ENCODE results near the gene CHN1. TPM values are rescaled to one million over a fixed set of nuclear protein-coding genes. Genes with fewer than 3 reads are reported as not detected.

Gene CHN1
- polyA plus RNA-seq, 2 donors, result 1.1 to 3.2 TPM

GRCh38 chr2:174985614-174986013, 19.6 kb downstream of the CHN1 start:
- Histone ChIP-seq H3K4me3 (ENCODE audit: low read depth in 1 of 2, low read length in 2 of 2) (no peak overlapping the region), H3K27ac (ENCODE audit: low read depth in 2 of 2, low read length in 1 of 2) (no peak overlapping the region), H3K9me3 (ENCODE audit: control insufficient read depth in 2 of 2, insufficient read depth in 1 of 2, low read depth in 1 of 2, low read length in 1 of 2) (no peaks in the 10 kb centered on the region), H3K36me3 (ENCODE audit: control insufficient read depth in 2 of 2, insufficient read depth in 2 of 2, low read length in 1 of 2) (no peaks in the 10 kb centered on the region), H3K27me3 (ENCODE audit: control insufficient read depth in 1 of 2, insufficient read depth in 2 of 2, low read length in 2 of 2) (no peaks in the 10 kb centered on the region), H3K4me1 (ENCODE audit: control insufficient read depth in 2 of 2, insufficient read depth in 2 of 2, low read length in 1 of 2) (no peaks in the 10 kb centered on the region)
- WGBS, 2 donors, result 54 to 58% methylated on average over 2 of the region's 2 CpGs

DNA sequence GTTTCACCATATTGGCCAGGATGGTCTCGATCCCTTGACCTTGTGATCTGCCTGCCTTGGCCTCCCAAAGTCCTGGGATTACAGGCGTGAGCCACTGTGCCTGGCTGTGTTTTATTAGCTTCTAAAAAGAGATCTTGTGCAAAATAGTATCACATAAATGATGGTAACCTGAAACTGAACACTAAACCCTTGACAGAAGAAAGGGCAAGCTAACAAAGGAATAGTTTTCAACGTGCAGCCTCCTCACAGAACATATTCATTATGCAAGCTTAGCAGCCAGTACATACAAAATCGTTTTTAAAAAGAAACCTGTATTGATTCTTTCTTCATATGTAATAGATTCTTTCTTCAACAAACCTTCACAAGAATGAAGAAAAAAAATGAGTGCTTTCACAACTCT, 20.6 kb downstream of the CHN1 start:
- Histone ChIP-seq H3K4me3 (ENCODE audit: low read depth in 1 of 2, low read length in 2 of 2) (no peak overlapping the region), H3K4me1 (ENCODE audit: control insufficient read depth in 2 of 2, insufficient read depth in 2 of 2, low read length in 1 of 2) (no peaks in the 10 kb centered on the region), H3K27me3 (ENCODE audit: control insufficient read depth in 1 of 2, insufficient read depth in 2 of 2, low read length in 2 of 2) (no peaks in the 10 kb centered on the region), H3K9me3 (ENCODE audit: control insufficient read depth in 2 of 2, insufficient read depth in 1 of 2, low read depth in 1 of 2, low read length in 1 of 2) (no peaks in the 10 kb centered on the region), H3K36me3 (ENCODE audit: control insufficient read depth in 2 of 2, insufficient read depth in 2 of 2, low read length in 1 of 2) (no peaks in the 10 kb centered on the region), H3K27ac (ENCODE audit: low read depth in 2 of 2, low read length in 1 of 2) (no peak overlapping the region)
- 61 to 71% methylated on average over 4 of the region's 4 CpGs for WGBS, 2 donors

DNA sequence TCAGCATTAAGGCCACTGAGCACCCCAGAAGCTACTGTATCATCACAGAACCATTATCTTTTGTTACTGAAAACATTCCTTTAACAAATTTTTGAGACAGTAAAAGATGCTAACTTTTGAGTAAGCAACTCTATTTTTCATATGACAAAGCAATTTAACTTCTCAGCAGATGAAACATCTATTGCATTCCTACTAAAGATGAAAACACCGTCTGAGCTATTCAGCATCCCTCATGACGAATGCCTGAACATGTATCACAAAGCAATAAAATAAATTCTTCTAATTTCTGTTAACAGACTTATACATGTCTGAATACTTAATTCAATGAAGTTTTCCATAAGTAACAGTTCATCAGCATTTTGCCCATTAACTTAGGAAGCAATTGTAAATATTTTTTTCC, 23.9 kb downstream of the CHN1 start:
- WGBS, 2 donors, result 67 to 74% methylated on average over 2 of the region's 2 CpGs
- Histone ChIP-seq H3K27ac (ENCODE audit: low read depth in 2 of 2, low read length in 1 of 2) (no peak overlapping the region), H3K27me3 (ENCODE audit: control insufficient read depth in 1 of 2, insufficient read depth in 2 of 2, low read length in 2 of 2) (no peaks in the 10 kb centered on the region), H3K36me3 (ENCODE audit: control insufficient read depth in 2 of 2, insufficient read depth in 2 of 2, low read length in 1 of 2) (no peaks in the 10 kb centered on the region), H3K4me3 (ENCODE audit: low read depth in 1 of 2, low read length in 2 of 2) (no peak overlapping the region), H3K9me3 (ENCODE audit: control insufficient read depth in 2 of 2, insufficient read depth in 1 of 2, low read depth in 1 of 2, low read length in 1 of 2) (no peaks in the 10 kb centered on the region), H3K4me1 (ENCODE audit: control insufficient read depth in 2 of 2, insufficient read depth in 2 of 2, low read length in 1 of 2) (no peaks in the 10 kb centered on the region)

GRCh38 chr2:174979996-174980395, 25.2 kb downstream of the CHN1 start:
- Histone ChIP-seq H3K27ac (ENCODE audit: low read depth in 2 of 2, low read length in 1 of 2) (no peak overlapping the region), H3K36me3 (ENCODE audit: control insufficient read depth in 2 of 2, insufficient read depth in 2 of 2, low read length in 1 of 2) (no peaks in the 10 kb centered on the region)
- 83 to 89% methylated on average over 1 of the region's 1 CpG for WGBS, 2 donors

GRCh38 chr2:174977364-174977763, 27.8 kb downstream of the CHN1 start:
- WGBS, 2 donors, result 84 to 95% methylated on average over 2 of the region's 2 CpGs
- Histone ChIP-seq H3K4me3 (ENCODE audit: low read depth in 1 of 2, low read length in 2 of 2) (no peak overlapping the region), H3K27ac (ENCODE audit: low read depth in 2 of 2, low read length in 1 of 2) (no peak overlapping the region), H3K9me3 (ENCODE audit: control insufficient read depth in 2 of 2, insufficient read depth in 1 of 2, low read depth in 1 of 2, low read length in 1 of 2) (no peaks in the 10 kb centered on the region), H3K36me3 (ENCODE audit: control insufficient read depth in 2 of 2, insufficient read depth in 2 of 2, low read length in 1 of 2) (no peaks in the 10 kb centered on the region), H3K27me3 (ENCODE audit: control insufficient read depth in 1 of 2, insufficient read depth in 2 of 2, low read length in 2 of 2) (no peaks in the 10 kb centered on the region), H3K4me1 (ENCODE audit: control insufficient read depth in 2 of 2, insufficient read depth in 2 of 2, low read length in 1 of 2) (no peaks in the 10 kb centered on the region)

More at GRCh38 chr2:174979996-174980395, 25.2 kb downstream of the CHN1 start:
- Histone ChIP-seq H3K27me3 (ENCODE audit: control insufficient read depth in 1 of 2, insufficient read depth in 2 of 2, low read length in 2 of 2) (no peaks in the 10 kb centered on the region), H3K9me3 (ENCODE audit: control insufficient read depth in 2 of 2, insufficient read depth in 1 of 2, low read depth in 1 of 2, low read length in 1 of 2) (no peaks in the 10 kb centered on the region), H3K4me1 (ENCODE audit: control insufficient read depth in 2 of 2, insufficient read depth in 2 of 2, low read length in 1 of 2) (no peaks in the 10 kb centered on the region), H3K4me3 (ENCODE audit: low read depth in 1 of 2, low read length in 2 of 2) (no peak overlapping the region)

DNA sequence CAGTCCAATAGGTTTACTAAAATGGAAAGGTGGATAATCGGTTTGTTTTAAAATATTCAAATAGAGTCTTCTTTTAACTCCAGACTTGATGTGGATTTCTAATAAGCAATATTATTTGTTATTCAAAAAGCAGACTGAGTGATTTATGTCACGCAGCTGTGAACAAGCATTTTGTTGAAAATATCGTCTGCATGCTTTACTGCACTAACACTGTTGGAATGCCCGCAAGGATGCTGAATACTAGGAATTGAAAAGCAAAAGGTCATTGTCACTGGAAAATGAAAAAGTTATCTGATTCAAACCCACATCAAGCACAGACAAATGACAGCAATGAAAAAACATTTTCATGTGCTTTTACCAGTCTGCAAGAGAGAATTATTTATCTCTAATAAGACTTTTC, 31.1 kb downstream of the CHN1 start:
- WGBS, 2 donors, result 89 to 91% methylated on average over 4 of the region's 4 CpGs
- Histone ChIP-seq H3K27ac (ENCODE audit: low read depth in 2 of 2, low read length in 1 of 2) (no peak overlapping the region), H3K4me3 (ENCODE audit: low read depth in 1 of 2, low read length in 2 of 2) (no peak overlapping the region), H3K9me3 (ENCODE audit: control insufficient read depth in 2 of 2, insufficient read depth in 1 of 2, low read depth in 1 of 2, low read length in 1 of 2) (no peaks in the 10 kb centered on the region), H3K27me3 (ENCODE audit: control insufficient read depth in 1 of 2, insufficient read depth in 2 of 2, low read length in 2 of 2) (no peaks in the 10 kb centered on the region), H3K4me1 (ENCODE audit: control insufficient read depth in 2 of 2, insufficient read depth in 2 of 2, low read length in 1 of 2) (no peaks in the 10 kb centered on the region), H3K36me3 (ENCODE audit: control insufficient read depth in 2 of 2, insufficient read depth in 2 of 2, low read length in 1 of 2) (no peaks in the 10 kb centered on the region)

DNA sequence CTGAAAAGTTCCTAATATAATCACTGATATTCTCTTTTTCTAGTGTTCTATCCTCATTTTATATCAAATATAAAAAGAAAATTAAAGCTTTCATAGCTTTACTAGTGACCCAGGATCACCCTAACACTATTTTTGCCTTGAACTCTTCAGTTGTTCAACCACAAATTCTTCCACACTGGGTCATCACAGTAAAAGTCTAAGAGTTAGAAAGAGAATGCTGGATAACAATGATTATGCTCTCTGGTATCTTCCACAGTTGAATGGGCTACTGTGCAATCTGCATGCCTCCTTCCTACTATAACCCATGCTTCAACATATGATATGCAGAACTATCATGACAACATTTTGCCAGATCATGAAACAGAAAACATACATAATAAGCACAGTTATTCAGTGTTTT, 32.3 kb downstream of the CHN1 start:
- Histone ChIP-seq H3K4me3 (ENCODE audit: low read depth in 1 of 2, low read length in 2 of 2) (no peak overlapping the region), H3K27me3 (ENCODE audit: control insufficient read depth in 1 of 2, insufficient read depth in 2 of 2, low read length in 2 of 2) (no peaks in the 10 kb centered on the region), H3K4me1 (ENCODE audit: control insufficient read depth in 2 of 2, insufficient read depth in 2 of 2, low read length in 1 of 2) (no peaks in the 10 kb centered on the region), H3K9me3 (ENCODE audit: control insufficient read depth in 2 of 2, insufficient read depth in 1 of 2, low read depth in 1 of 2, low read length in 1 of 2) (no peaks in the 10 kb centered on the region), H3K27ac (ENCODE audit: low read depth in 2 of 2, low read length in 1 of 2) (no peak overlapping the region), H3K36me3 (ENCODE audit: control insufficient read depth in 2 of 2, insufficient read depth in 2 of 2, low read length in 1 of 2) (no peaks in the 10 kb centered on the region)

DNA sequence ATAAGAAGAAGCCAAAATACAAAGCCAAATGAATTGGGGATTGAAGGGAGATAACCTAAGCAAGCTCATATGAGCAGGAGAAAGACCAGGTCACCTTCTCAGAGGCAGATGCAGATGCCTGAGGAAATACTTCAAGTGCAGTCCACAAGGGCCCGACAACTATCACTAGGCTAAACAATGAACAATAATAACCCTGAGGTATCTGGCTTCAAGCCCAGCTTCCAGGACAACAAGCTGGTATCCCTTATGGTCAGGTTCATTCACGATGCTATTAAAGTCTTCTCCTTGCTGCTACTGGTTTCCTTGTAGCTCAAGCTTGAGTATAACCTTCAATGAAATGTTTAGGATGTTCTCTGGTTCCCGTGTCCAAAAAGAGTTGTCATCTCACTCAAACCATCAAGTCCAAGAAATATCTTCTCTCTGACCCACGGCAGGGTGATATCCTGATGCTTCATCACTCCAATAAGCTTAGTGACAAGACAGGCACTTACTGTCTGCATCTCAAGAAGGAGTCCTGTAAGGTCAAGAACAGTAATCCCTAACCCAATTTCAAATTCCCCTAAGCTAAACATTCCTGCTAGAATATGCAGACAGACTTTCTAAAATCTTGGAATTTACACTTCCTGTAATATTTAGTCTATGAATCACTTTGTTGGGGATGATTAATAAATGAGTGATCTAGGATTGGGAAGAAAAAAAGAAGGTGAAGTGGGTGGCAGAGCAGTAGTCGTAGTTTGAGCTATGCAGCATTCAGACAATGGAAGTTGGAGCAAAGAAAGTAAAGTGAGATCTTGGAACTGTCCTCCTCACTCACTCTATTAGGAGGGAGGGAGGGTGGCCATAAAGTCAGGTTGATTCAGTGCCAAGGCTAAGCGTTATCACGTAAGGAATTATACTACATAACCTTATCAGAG, 33.1 kb downstream of the CHN1 start:
- WGBS, 2 donors, result 58% methylated on average over 7 of the region's 7 CpGs
- Histone ChIP-seq H3K9me3 (ENCODE audit: control insufficient read depth in 2 of 2, insufficient read depth in 1 of 2, low read depth in 1 of 2, low read length in 1 of 2) (no peaks in the 10 kb centered on the region), H3K27me3 (ENCODE audit: control insufficient read depth in 1 of 2, insufficient read depth in 2 of 2, low read length in 2 of 2) (no peaks in the 10 kb centered on the region), H3K4me1 (ENCODE audit: control insufficient read depth in 2 of 2, insufficient read depth in 2 of 2, low read length in 1 of 2) (no peaks in the 10 kb centered on the region), H3K36me3 (ENCODE audit: control insufficient read depth in 2 of 2, insufficient read depth in 2 of 2, low read length in 1 of 2) (no peaks in the 10 kb centered on the region), H3K4me3 (ENCODE audit: low read depth in 1 of 2, low read length in 2 of 2) (no peak overlapping the region), H3K27ac (ENCODE audit: low read depth in 2 of 2, low read length in 1 of 2) (no peak overlapping the region)

DNA sequence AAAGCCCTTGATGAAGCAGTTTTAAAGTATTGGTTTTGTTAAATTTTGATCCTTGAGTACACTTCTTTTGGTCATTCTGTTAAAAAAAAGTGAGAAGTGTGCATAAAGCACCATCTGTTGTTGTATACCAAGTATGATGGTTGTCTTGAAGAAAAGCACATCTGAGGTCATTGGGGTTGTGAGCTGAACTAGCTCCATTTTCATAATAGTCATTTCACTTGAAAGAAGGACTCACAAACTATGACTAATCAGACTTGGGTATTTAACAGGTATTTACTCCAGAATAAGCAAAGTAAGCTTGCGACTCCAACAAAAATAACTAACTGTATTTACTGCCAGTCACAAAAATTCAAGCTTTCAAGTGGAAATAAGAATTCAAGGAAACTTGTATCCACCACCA, 35.1 kb downstream of the CHN1 start:
- Histone ChIP-seq H3K9me3 (ENCODE audit: control insufficient read depth in 2 of 2, insufficient read depth in 1 of 2, low read depth in 1 of 2, low read length in 1 of 2) (no peaks in the 10 kb centered on the region), H3K4me3 (ENCODE audit: low read depth in 1 of 2, low read length in 2 of 2) (no peak overlapping the region), H3K27ac (ENCODE audit: low read depth in 2 of 2, low read length in 1 of 2) (no peak overlapping the region), H3K27me3 (ENCODE audit: control insufficient read depth in 1 of 2, insufficient read depth in 2 of 2, low read length in 2 of 2) (no peaks in the 10 kb centered on the region), H3K4me1 (ENCODE audit: control insufficient read depth in 2 of 2, insufficient read depth in 2 of 2, low read length in 1 of 2) (no peaks in the 10 kb centered on the region), H3K36me3 (ENCODE audit: control insufficient read depth in 2 of 2, insufficient read depth in 2 of 2, low read length in 1 of 2) (no peaks in the 10 kb centered on the region)
- WGBS, 2 donors, result 88 to 91% methylated on average over 1 of the region's 1 CpG

- no peak overlapping the region for H3K4me3 ChIP-seq (ENCODE audit: low read depth in 1 of 2, low read length in 2 of 2)
- H3K36me3 ChIP-seq (ENCODE audit: control insufficient read depth in 2 of 2, insufficient read depth in 2 of 2, low read length in 1 of 2), result no peaks in the 10 kb centered on the region
- WGBS, 2 donors, result 66 to 80% methylated on average over 6 of the region's 6 CpGs
- H3K4me1 ChIP-seq (ENCODE audit: control insufficient read depth in 2 of 2, insufficient read depth in 2 of 2, low read length in 1 of 2), result no peaks in the 10 kb centered on the region
- H3K27ac ChIP-seq (ENCODE audit: low read depth in 2 of 2, low read length in 1 of 2), result no peak overlapping the region
- H3K27me3 ChIP-seq (ENCODE audit: control insufficient read depth in 1 of 2, insufficient read depth in 2 of 2, low read length in 2 of 2), result no peaks in the 10 kb centered on the region
- H3K9me3 ChIP-seq (ENCODE audit: control insufficient read depth in 2 of 2, insufficient read depth in 1 of 2, low read depth in 1 of 2, low read length in 1 of 2), result no peaks in the 10 kb centered on the region
Observed at GRCh38 chr2:174969091-174969734, 36.0 kb downstream of the CHN1 start.
